Stimulated activated CD4-positive, alpha-beta T cell treated with anti-CD3 and anti-CD28 coated beads, Interleukin-12 subunit alpha, Interleukin-12 subunit beta, amount 100 ng/mL, for 4 hours (primary cell): Measurements from ENCODE around the gene PHKG2.

ENCODE experiments used
- DNase-seq: peaks from one replicate; pipeline ENCODE4 v3.0.0-alpha.2; 2020

Gene PHKG2

GRCh38 chr16:30758988-30759491 lies 10.8 kb downstream of the PHKG2 start:
- DNase-seq, result no peak

- DNase-seq, result no peak
Measured at GRCh38 chr16:30760001-30760559, 11.9 kb downstream of the PHKG2 start.

DNA sequence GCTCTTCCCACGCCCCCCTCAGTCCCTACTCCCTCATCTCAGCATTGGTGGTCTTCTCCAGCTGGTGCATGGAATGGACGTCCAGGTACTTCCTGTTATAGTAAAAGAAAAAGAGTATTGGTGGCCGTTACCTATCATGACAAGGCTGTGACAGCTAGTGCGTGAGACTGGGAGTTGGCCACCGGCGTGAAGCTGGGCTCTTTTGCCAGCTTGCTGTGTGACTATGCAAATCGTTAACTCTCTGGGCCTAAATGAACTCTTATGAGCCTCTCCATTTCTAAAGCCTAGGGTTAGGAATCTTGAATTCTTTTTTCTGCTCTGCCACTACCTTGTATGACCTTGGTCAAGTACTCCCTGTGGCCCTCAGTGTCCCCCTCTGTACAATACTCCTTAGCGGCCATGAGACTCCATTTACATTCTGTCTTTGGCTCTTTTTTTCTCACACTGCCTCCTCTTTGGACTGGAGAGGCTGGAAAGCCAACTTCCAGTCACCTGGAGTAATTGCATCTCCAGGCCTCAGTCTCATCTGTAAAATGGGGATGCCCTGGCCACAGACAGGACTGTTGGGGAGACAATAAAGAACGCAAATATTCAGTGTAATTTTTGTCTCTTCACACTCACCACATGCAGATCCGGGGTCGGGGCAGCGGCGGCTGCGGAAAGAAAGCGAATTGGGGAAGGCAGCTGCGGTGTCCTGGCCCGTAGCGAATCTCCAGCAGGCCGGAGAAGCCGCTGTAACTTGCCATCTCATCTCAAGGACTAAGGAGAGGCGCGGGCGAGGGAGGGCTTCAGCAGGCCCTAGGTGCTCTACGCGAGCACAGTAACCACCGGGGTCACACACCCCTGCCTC lies 12.6 kb downstream of the PHKG2 start:
- DNase-seq, result no peak

- peak; percentile 33 for DNase-seq
Measured at GRCh38 chr16:30761427-30761927, 13.3 kb downstream of the PHKG2 start.

GRCh38 chr16:30761928-30762902 lies 14.0 kb downstream of the PHKG2 start, which contains the start of the genes CFAP119 and RNF40:
CFAP119 (minus strand) TSS chr16:30762062; CDS start chr16:30761748, 314 bp downstream.
RNF40 (plus strand) TSS chr16:30762322; CDS start chr16:30762546, 224 bp downstream.
- peak; percentile 80 for DNase-seq

DNA sequence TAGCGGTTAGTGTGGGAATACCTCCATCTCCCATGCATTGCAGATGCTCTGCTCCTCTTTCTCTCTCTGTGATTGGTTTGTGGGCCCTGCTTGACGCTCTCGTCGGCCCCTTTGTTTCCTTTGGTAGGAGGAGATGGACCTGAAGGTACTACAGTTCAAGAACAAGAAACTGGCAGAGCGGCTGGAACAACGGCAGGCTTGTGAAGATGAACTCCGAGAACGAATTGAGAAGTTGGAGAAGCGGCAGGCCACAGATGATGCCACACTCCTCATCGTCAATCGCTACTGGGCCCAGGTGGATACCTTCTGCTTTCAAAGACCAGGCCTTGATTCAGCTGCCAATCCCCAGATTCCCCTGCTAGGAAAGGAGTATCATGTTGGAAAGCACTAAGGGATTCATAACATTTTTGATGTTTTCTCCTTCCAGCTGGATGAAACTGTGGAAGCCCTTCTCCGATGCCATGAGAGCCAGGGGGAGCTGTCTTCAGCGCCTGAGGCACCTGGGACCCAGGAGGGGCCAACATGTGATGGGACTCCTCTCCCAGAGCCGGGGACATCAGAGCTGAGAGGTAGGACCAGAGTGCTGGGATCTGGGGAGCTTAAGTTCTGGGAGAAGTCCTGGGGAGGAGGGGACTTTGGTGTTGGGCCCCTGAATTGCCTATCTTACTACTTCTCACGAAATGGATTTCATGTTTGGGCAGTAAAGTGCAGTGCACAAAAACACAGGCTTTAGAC lies 14.9 kb downstream of the PHKG2 start:
- no peak for DNase-seq

- no peak for DNase-seq
Measured at GRCh38 chr16:30764086-30764485, 15.9 kb downstream of the PHKG2 start.

GRCh38 chr16:30764816-30765465 lies 16.7 kb downstream of the PHKG2 start:
- DNase-seq, result no peak

DNA sequence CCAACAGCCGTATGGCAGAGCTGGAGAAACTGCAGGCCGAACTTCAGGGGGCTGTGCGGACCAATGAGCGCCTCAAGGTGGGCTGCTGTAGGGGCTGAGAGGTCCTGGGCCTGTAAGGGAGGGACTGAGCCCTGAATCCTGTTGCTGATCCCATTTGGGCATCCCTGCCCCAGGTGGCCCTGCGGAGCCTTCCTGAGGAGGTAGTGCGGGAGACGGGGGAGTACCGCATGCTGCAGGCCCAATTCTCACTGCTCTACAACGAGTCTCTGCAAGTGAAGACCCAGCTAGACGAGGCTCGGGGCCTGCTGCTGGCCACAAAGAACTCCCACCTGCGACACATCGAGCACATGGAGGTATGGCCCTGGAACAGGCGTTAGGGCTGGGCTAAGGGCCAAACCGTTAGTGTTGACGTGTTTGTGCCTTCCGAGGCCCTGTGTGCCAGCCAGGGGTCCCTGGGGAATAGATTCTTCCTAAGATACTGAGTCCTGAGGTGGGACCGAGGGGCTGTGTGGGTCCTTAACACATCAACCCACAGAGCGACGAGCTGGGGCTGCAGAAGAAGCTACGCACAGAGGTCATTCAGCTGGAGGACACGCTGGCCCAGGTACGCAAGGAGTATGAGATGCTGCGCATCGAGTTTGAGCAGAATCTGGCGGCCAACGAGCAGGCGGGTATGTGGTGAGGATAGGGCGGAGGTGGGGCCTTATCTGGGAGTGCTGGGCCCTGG lies 18.1 kb downstream of the PHKG2 start:
- no peak for DNase-seq

DNA sequence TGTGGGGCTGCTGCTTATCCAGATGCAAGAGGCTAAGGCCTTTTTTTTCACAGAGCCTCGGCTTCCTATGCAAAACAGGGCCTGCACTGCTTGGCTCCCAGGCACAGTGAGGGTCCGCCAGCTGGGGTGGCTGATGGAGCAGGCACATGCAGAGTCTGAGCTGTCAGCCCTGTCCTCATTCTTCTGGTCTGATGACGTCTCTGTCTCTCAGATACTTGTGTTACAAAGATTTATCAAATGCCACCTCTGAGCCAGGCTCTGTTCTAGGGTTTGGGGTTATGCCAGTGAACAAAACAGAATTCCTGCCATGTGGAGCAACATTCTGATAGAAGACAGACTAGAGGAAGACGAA lies 18.7 kb downstream of the PHKG2 start:
- DNase-seq, result no peak

DNA sequence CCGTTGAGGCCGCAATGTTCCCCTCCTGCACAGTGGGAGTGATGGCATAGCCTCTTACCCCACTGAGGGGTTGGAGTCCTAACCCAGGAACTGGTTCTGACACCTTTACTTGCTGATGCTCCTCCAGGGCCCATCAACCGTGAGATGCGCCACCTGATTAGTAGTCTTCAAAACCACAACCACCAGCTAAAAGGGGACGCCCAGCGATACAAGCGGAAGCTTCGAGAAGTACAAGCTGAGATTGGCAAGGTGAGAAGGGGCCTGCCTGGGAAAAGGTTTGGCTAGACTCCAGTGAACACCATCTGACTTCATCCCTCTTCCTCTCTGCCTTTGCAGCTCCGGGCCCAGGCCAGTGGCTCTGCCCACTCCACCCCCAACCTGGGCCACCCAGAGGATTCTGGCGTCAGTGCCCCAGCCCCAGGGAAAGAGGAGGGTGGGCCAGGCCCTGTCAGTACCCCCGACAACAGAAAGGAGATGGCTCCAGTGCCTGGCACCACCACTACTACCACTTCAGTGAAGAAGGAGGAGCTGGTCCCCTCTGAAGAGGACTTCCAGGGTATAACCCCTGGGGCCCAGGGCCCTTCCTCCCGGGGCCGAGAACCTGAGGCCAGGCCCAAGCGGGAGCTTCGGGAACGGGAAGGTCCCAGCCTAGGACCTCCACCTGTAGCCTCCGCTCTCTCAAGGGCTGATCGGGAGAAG lies 19.7 kb downstream of the PHKG2 start:
- DNase-seq, result no peak

DNA sequence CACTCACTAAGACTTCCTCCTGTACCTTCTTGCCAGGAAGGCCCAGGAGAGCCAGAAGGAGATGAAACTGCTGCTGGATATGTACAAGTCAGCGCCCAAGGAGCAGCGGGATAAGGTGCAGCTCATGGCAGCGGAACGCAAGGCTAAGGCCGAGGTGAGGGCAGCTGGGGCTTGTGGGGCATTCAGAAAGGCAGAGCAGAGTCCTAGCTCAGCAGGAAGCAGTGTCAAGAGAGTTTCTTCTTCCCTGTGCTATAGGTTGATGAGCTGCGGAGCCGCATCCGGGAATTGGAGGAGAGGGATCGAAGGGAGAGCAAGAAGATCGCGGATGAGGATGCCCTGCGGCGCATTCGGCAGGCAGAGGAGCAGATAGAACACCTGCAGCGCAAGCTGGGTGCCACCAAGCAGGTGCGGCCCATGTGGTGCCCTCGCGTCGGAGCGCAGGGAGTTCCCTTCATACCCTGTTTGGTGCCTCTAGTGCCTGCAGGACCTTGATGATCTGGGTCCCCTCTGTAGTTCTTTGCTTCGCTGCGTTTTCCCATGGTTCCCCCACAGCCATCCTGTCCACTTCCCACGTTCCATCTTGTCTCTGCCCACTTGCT lies 20.5 kb downstream of the PHKG2 start:
- DNase-seq, result no peak

DNA sequence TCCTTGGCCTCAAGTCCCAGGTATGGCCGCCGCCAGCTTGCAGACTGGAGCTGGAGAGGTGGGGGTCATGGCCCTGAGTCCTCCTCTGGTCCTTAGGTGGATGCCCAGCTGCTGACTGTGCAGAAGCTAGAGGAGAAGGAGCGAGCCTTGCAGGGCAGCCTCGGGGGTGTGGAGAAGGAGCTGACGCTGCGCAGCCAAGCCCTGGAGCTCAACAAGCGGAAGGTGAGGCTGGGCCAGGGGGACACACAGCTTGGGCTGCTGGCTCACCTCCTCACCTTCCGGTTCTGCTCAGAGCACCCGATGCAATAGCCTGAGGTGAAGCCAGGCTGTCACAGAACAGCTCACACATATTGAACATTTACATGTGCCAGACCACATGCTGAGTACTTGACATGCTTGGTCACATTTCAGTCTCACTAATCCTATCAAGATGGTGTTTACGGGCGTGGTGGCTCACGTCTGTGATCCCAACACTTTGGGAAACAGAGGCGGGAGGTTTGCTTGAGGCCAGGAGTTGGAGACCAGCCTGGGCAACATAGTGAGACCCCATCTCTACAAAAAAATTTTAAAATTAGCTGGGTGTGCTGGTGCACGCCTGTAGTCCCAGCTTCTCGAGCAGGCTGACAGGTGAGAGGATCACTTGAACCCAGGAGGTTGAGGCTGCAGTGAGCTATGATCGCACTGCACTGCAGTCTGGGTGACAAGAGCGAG lies 21.3 kb downstream of the PHKG2 start:
- no peak for DNase-seq

DNA sequence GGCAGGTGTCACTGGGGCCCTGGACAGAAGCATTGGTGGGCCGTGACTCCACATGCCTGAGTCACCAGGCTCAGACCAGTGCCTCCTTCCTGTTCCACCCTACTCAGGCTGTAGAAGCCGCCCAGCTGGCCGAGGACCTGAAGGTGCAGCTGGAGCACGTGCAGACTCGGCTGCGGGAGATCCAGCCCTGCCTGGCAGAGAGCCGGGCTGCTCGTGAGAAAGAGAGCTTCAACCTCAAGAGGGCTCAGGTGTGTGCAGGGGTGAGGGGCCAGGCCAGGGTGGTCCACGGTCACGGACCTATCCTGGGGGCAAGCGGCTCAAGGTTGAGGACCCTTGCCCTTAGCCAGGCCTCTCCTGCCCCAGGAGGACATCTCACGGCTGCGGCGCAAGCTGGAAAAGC lies 23.5 kb downstream of the PHKG2 start:
- no peak for DNase-seq

- DNase-seq, result no peak
Measured at GRCh38 chr16:30773826-30774225, 25.6 kb downstream of the PHKG2 start.

- DNase-seq, result no peak
Measured at GRCh38 chr16:30774367-30775130, 26.3 kb downstream of the PHKG2 start.

GRCh38 chr16:30775131-30775391 lies 26.8 kb downstream of the PHKG2 start:
- no peak for DNase-seq

DNA sequence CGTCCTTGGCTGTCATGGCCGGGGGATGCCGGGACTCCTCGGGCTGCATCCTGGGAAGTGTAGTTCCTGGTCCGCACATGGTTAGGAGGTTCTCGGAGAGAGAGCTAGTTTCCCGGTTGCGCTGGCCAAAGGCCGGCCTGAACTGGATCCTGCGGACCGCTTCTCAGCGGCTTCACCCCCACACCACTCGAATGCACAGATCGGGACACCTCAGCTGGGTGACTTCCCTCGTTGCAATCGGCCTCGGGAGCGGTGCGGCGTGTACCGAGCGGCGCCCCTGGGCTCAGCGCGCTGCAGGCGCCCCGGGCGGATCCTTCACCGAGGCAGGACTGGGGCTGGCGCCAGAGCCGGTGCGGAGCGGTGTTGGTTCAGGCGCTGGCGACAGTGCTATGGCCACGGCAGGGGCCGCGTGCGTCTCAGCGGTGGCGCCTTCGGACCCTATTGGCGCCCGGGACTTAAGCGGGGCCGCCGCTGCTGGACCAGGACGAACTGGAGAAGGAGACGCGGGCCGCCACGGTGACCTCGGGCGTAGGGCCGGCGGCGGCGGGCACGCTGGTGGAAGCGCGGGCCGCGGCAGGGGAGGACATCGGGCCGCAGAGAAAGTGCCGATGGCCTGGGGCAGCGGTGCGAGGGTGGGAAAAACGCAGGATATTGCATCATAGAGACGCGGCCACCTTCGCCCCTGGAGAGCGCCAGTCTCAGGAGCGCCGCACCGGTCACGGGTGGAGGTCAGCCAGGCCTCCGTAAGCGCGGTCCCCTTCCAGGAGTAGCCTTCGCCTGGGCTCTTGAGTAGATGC lies 27.4 kb downstream of the PHKG2 start:
- peak; percentile 60 for DNase-seq
